ENCODE data around the gene MPIG6B.
A peak's percentile ranks its signal among the peaks of the same experiment; 100 is the strongest.

Gene MPIG6B

DNA sequence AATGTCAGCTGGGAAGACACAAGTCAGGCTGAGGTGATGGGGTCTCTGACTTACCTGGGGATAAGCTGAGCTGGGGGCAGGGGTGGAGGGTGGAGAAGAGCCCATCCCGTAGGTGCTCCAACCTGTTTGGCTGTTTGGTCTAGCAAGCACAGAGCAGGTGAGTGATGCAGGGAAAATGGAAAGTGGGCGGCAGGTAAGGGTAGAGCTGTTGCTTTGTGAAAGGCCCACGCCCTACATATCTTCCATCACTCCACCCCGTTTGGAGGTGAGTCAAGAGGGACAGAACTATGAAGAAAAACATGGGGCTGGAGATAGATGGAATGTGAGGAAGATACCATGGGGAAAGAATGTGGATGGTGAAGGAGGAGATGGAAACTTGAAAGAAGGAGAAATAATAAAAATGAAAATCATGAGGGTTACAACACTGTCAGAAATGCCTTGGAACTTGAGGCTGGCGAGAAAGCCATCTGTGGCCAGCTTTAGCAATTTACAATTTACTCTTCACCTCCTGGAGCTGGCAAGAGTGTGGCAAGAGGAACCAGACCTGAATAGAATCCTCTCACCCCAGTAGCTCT, 2.9 kb upstream of the MPIG6B start:
- DNase-seq, result no peak

GRCh38 chr6:31721351-31722020, 1.7 kb upstream of the MPIG6B start, which contains the start of gene LY6G6C:
Gene LY6G6C, minus strand, starts transcription at chr6:31721746. Its CDS starts 67 bp downstream, at chr6:31721679.
- DNase-seq, result no peak

GRCh38 chr6:31722173-31722572, 1.0 kb upstream of the MPIG6B start:
- DNase-seq, result no peak

DNA sequence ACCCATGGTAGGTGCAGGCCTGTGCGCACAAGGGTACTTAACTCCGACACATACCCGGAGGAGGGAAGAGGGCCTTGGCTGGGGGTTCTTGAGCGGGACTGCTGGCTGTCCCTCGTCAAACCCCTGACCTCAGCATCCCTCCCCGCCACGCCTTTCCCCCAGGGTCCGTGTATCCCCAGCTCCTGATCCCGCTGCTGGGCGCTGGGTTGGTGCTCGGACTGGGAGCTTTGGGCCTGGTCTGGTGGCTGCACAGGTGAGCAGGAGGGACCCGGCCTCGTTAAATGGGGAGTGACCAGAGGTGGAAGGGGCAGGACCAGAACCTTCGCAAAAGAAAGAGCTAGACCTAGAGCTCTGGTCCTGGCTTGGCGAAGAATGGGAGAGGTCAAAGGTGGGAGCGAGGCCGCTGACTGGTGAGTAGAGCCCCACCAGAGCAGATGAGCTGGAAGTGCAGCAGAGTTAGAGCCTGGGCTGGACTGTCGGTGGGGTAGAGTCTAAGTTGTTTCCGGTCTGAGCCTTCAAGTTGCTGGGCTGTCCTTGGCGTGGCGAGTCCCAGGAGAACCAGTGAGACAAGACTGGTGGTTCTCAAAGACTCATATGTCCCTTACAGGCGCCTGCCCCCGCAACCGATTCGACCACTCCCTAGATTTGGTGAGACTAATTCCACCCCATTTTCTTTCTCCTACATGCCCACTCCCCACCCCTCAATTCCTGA, 963 bp downstream of the MPIG6B start:
- DNase-seq, result no peak

DNA sequence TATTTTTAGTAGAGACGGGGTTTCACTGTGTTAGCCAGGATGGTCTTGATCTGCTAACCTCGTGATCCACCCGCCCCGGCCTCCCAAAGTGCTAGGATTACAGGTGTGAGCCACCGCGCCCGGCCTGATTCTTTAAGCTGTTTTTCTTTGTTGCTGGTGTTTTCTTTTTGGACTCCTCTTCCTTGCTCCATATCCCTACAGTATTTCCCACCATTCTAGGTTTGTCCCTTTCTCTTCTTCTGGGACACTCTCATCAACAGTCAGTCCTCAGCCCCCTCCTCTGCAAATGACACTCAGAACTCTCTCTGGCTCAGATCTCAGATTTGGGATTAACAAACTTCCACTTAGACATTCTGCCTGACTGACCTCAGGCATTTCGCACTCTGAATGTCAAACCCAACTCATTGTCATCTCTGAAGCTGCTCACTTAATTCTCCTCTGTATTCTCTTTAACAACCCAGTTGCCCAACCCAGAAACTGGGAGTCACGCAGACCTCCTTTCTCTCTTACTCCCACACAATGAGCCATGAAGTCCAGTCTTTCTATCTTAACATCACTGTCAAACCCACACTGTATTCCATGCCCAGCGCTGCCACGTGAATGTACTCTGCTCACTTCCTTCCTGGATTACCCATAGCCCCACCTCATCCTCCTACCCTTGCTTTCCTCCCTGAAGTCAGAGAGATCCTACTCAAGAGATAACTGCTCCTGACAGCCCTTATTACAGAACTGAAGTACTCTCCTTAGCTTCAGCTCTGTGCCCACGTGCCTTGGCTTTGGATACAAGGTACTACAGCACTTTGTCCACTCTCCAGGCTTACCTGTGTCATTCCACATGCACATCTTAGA, 2.6 kb downstream of the MPIG6B start:
- DNase-seq, result peak in 1 of 56 donors; percentile 2

GRCh38 chr6:31727034-31727716, 4.0 kb downstream of the MPIG6B start:
- DNase-seq, result peak in 2 of 56 donors; percentile 9 to 11

DNA sequence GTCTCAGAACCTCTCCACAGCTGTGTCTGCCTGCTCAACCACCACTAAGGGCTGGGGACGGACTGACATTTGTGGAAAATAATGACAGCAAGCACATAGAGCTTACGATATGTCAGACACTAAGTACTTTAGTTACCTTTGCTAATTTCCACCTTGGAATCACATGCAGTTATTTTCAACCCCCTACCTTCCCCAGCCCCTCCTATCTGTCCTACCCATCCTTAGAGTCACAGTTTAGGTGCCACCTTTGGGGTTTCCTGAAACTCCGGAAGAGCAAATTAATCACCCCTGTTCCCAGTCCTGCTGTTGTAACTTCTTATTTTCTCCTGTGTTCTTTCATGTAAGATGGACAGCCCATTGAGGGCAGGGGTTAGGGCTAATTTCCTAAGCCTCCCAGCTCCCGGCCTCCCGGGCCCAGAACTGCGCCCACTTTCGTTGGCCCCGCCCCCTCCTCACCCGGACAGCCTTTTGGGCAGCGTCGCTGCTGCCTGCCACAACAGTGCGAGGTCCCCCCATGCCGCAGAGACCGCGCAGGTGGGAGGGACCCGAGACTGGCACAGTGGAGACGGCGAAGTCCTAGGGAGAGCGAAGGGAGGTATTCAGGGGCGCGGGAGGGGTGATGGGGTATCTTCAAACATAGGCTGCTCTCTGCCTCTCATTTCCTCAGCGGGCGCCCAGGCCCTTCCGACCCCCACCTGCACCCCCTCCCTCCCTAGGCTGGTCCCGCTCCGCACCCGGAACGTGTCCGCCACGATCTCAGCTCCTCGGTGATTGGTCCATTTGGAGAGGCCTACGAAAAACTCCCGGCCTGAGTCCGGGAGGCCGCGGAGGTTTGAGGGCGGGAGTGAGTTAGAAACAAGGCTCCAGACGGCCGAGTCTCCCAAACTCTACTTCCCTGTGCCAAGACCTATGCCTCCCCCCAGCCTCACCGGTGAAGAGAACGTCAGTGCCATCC, 4.8 kb downstream of the MPIG6B start:
- DNase-seq, result no peak

DNA sequence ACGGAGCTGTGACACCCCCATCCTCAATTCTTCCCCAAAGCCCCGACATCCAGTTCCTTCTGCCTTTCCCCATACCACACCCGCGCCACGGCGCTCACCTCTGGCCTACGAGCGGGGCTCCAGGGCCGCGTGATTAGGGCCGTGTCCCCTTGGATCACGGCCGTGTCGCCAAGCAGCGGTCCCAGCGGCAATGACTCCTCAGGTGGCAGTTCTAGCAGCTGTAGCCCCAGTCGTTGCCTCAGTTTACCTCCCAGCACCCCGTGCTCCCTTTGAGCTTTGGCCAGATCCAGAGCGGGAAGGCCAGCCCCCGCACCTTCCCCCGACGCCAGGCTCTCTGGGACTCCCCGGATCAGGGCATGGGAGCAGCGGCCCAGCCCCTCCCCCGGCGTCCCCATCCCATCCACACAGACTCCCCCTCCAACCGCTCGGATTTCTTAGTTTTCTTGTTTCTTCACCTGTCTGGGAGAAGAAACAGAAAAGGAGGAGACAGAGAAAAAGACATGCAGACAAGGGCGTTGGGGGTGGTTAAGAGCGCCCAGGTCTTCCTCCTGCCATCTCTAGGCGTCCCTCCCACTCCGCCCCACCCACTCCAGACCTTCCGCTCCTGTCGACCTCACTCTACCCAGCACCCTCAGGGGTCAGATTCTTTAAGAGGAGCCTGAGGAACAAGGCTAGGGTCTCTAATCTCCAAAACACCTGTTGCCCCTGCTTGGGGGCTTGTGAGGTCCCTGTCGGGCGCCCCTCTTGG, 5.8 kb downstream of the MPIG6B start, which contains the start of gene DDAH2:
Gene DDAH2 (minus strand): TSS at position 533 of the 748 bp plus-strand sequence. CDS start 138 bp downstream, at position 395.
- peak in 1 of 56 donors; percentile 32 for DNase-seq

DNA sequence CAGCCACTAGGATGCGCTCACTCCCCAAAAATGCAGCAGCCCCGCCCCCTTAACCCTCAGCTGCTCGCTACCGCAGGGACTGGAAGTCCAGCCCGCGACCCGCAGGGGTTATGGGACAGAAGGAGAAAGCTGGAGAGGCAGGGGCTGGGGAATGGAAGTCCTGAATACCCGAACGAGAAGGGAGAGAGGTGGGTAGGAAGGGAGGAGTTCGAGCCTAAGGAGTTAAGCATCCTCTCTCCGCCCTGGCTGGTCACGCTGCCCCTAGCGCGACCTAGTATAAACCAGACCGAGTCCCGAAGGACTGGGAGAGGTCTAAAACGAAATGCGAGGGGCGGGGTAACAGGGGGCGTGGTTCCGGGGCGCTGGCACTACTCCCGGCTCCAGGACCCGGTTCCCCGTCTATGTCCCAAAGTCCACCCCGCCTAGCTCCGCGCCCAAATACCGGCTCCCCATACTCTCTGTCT, 6.4 kb downstream of the MPIG6B start:
- peak in 54 of 56 donors; percentile 40 to 89 (median 70) for DNase-seq

DNA sequence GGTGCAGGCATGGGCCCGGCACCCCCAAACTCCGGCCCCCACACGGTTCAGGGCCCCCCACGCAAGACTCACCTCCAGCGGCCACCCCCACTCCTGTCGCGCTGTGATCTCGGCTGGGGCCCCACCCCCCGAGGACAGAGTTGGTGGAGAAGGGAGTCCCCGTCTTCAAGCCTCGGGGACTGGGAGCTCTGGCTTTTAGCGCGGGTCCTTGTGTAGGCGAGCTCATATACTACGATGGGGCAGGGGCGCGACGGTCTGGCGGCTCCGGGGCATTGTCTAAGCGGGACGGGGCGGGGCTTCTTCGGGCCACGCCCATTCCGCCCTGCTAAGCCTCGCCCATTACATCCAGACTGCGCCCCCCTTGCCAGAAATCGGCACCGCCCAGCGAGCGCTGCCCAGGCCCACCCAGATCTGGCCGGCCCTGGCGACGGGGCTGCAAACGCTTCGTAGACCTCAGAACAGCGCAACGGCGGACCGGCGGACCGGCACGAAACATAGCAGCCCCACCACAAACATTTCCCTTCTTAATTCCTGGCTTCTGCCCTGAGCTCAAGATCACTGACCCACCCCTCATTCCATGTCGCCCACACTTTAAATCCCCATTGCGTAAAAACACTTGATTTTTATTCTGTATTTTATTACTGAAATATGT, 6.9 kb downstream of the MPIG6B start:
- peak in 47 of 56 donors; percentile 20 to 83 (median 61) for DNase-seq

DNA sequence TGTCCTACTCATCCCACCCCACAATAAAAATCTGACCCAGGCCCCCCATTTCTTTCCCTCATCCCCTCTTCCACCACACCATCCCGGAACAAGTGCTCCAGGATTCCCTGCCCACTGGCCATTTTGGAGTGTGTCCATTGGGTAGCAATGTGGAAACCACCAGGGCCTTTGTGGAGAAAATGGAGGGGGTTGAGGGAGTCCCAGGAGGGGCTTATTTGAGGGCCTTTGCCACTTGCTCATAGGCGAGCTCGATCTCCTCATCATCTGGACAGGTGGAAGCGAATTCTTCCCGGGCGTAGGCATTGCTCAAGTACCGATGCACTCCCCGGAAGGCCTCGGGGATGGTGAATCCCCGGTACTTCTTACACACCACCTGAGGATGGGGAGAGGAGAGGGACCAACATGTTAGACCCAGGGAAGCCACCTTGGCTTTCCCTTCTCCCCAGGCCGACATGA, 7.5 kb downstream of the MPIG6B start:
- DNase-seq, result no peak

GRCh38 chr6:31732029-31732428, 8.9 kb downstream of the MPIG6B start:
- no peak for DNase-seq

DNA sequence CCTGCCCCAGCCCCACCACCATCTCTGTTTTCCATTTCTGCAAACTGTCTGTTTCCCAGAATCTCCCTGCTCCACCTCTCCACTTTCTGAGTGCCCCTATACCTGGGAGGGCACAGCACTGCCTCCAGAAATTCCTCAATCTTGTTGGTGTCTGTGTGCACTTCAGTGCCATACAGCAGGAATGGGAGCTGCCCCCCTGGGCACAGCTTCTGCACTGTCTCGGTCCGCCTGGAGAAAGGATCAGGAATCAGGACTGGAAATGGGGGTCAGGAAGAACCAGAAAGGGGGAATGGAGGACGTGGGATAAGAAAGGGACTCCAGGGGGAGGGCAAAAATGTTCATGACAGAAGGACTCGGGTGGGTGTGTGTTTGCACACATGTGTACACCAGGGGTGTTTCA, 10.6 kb downstream of the MPIG6B start:
- no peak for DNase-seq

- DNase-seq, result no peak
Measured at GRCh38 chr6:31734247-31734820, 11.2 kb downstream of the MPIG6B start.

DNA sequence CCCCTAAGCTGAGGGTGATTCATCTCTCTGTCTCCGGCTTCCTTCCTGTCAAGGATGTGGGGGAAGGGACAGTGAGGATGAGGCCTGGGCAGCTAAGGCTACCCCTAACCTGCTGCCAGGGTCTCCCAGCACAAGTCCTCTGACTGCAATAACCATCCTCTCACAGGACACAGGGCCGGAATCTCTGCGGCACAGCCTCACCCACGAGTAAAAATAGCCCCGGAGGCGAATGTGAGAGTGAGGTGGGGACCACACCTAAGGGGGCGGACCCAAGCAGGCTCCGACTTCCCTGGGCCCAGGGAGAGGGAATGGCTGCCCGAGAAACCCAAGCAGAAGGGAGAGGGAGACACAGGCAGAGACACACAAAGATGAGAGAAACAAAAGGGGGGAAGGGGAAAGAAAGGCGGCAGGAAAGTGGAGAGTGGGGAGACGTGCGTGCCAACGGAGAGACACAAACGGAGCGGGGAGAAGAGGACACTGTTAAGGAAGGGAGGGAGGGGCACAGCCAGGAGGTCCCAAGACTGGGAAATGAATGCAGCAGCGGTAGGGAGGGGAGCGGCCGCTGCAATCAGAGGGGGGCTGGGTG, 11.7 kb downstream of the MPIG6B start:
- DNase-seq, result peak in 4 of 56 donors; percentile 7 to 12 (median 8)

DNA sequence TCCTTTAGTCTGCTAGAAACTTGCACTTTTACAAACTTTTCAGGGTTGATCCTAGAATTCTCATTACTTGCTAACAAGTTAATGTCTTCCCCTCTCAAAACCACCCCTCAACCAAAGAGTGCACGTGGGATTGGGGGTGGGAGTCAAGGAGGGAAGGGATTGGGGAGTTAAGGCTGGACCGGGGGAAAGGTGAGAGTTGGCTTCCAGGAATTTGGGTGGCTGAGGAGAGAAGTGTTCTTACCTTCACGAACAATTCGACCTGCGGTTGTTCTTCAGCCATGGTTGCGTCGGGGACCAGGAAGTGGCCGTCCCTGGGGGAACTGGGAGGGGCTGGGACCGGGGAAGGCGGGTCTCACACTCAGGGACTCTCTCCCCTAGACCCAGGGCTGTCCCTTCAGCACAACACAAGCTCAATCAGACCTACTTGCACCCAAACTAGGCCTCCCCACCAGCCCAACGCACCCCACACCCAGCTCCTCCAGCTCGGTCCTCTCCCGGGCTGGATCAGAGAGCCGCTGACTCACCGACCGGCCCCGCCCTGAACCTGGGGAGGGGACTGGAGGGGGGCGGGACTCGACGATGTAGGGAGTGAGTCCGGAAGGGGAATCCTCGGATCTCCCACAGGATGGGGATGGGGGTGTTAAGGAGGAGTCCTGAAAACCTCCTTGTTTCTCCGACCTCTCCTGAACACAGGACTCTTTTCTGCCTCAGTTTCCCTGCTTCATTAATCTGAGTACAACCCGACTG, 13.0 kb downstream of the MPIG6B start, which contains the start of gene CLIC1:
Gene CLIC1 (minus strand): TSS at position 510 of the 747 bp plus-strand sequence. CDS start 230 bp downstream, at position 280.
- DNase-seq, result peak in 12 of 56 donors; percentile 5 to 62 (median 14)

All from nucleus accumbens (tissue), 56 donors.